GM19193 (cell line): Measurements from ENCODE around the gene PECR.

Experiments used
- POLR2A ChIP-seq: IDR thresholded peaks from 4 replicates; pipeline ENCODE4 v1.6.1; 2011; ENCODE audit not compliant: insufficient read depth, insufficient read length; ENCODE audit errors: extremely low read depth

The PECR gene

GRCh38 chr2:216083464-216084281 lies 2.1 kb upstream of the PECR start:
- TF ChIP-seq POLR2A = no peak

GRCh38 chr2:216082805-216083204 lies 1.2 kb upstream of the PECR start:
- no peak for TF ChIP-seq POLR2A

- no peak for TF ChIP-seq POLR2A
Observed at GRCh38 chr2:216082117-216082711, 605 bp upstream of the PECR start.

- no peak for TF ChIP-seq POLR2A
Observed at GRCh38 chr2:216081012-216081411, 597 bp downstream of the PECR start.

- no peak for TF ChIP-seq POLR2A
Observed at GRCh38 chr2:216078776-216079175, 2.8 kb downstream of the PECR start.

GRCh38 chr2:216075510-216076485 lies 5.8 kb downstream of the PECR start:
- no peak for TF ChIP-seq POLR2A

- no peak for TF ChIP-seq POLR2A
Observed at GRCh38 chr2:216074794-216075193, 6.8 kb downstream of the PECR start.

GRCh38 chr2:216074380-216074779 lies 7.2 kb downstream of the PECR start:
- no peak for TF ChIP-seq POLR2A

- TF ChIP-seq POLR2A = no peak
Observed at GRCh38 chr2:216073773-216074172, 7.8 kb downstream of the PECR start.

- TF ChIP-seq POLR2A = no peak
Observed at GRCh38 chr2:216072473-216072872, 9.1 kb downstream of the PECR start.

- no peak for TF ChIP-seq POLR2A
Observed at GRCh38 chr2:216071111-216071851, 10.3 kb downstream of the PECR start.

- no peak for TF ChIP-seq POLR2A
Observed at GRCh38 chr2:216070195-216070594, 11.4 kb downstream of the PECR start.

- no peak for TF ChIP-seq POLR2A
Observed at GRCh38 chr2:216069028-216069427, 12.6 kb downstream of the PECR start.

- no peak for TF ChIP-seq POLR2A
Observed at GRCh38 chr2:216066230-216066629, 15.4 kb downstream of the PECR start.
